B cell (primary cell): ENCODE measurements around the gene TCEANC. TPM values are rescaled to one million over a fixed set of nuclear protein-coding genes. Genes with fewer than 3 reads are reported as not detected.
"Not testable (repeated sequence)": the region's sequence is repeated elsewhere in the genome, so short reads cannot be mapped to it uniquely, and the experiment has no call there.

Source experiments
- ATAC-seq: fragments of 200-7000 bp; cut with Tn5 transposase; one replicate; pipeline ENCODE4 v1.10.0; 2021; ENCODE audit warnings: low read depth, mild to moderate bottlenecking, moderate number of reproducible peaks, moderate library complexity
- CTCF ChIA-PET: fragments of 350-600 bp; sonication (Branson Sonifier 250); formaldehyde crosslinking; loops from one replicate; lab custom pipeline; 2021; ENCODE audit warnings: antibody characterized with exemption, inconsistent platforms; lab: Charles Lee
- POLR2A ChIA-PET: fragments of 350-600 bp; sonication (Branson Sonifier 250); formaldehyde crosslinking; loops from one replicate; lab custom pipeline; 2021; ENCODE audit warnings: antibody characterized with exemption; lab: Charles Lee
- DNase-seq: peaks from one replicate; pipeline ENCODE4 v3.0.0; 2013
- H2AFZ ChIP-seq: 2 replicates; pipeline ENCODE4 v1.6.1; 2012; ENCODE audit warnings: mild to moderate bottlenecking, low read depth, low read length; ENCODE audit not compliant: insufficient read depth, poor library complexity, severe bottlenecking
- H3K27ac ChIP-seq, 2 donors: 1 replicate in 1 of 2; 2 replicates in 1 of 2; pipeline ENCODE4 v1.5.1; 2012 to 2013; ENCODE audit warnings: low read length in 2 of 2, mild to moderate bottlenecking in 2 of 2, moderate library complexity in 1 of 2
- H3K27me3 ChIP-seq, 4 experiments: fragments of 200-600 bp in 1 of 4; sonication (generic) in 1 of 4; replicated peaks in 1 of 4; 1 replicate in 2 of 4; 2 replicates in 2 of 4; pipeline versions ENCODE4 v1.6.1 to v1.7.0; 2013 to 2016; ENCODE audit warnings: low read length in 3 of 4, mild to moderate bottlenecking in 2 of 4, mixed read lengths in 1 of 4, moderate library complexity in 1 of 4; ENCODE audit not compliant: insufficient read depth in 4 of 4, control insufficient read depth in 3 of 4; ENCODE audit errors: control extremely low read depth in 1 of 4
- H3K36me3 ChIP-seq, 2 experiments: replicated peaks in 1 of 2; 1 replicate in 1 of 2; 2 replicates in 1 of 2; pipeline versions ENCODE4 v1.6.1 to v1.7.1; 2013; ENCODE audit warnings: low read length in 1 of 2; ENCODE audit not compliant: insufficient read depth in 2 of 2, control insufficient read depth in 1 of 2; ENCODE audit errors: control extremely low read depth in 1 of 2, extremely low read depth in 1 of 2
- H3K4me1 ChIP-seq, 2 donors: fragments of 200-600 bp in 1 of 2; sonication (generic) in 1 of 2; 1 replicate in 1 of 2; 2 replicates in 1 of 2; pipeline versions ENCODE4 v1.5.1 to v1.6.1; 2013 to 2017; ENCODE audit warnings: low read length in 2 of 2; ENCODE audit not compliant: control insufficient read depth in 2 of 2, insufficient read depth in 2 of 2
- H3K4me2 ChIP-seq: replicated peaks from 2 replicates; pipeline ENCODE3; 2012; ENCODE audit warnings: mild to moderate bottlenecking, low read depth, low read length; ENCODE audit not compliant: poor library complexity, severe bottlenecking
- H3K4me3 ChIP-seq, 5 experiments: fragments of 200-600 bp in 1 of 5; sonication (generic) in 1 of 5; 1 replicate in 3 of 5; 2 replicates in 2 of 5; pipeline versions ENCODE4 v1.5.1 to v1.7.0; 2011 to 2016; ENCODE audit warnings: low read length in 4 of 5, mild to moderate bottlenecking in 4 of 5, low read depth in 2 of 5, control low read depth in 1 of 5, moderate library complexity in 1 of 5; ENCODE audit not compliant: insufficient read depth in 1 of 5; ENCODE audit errors: control extremely low read depth in 1 of 5, extremely low read depth in 1 of 5
- H3K79me2 ChIP-seq: fragments of 200-600 bp; sonication (generic); one replicate; pipeline ENCODE4 v1.6.0; 2016; ENCODE audit warnings: low read length; ENCODE audit not compliant: control insufficient read depth, insufficient read depth
- H3K9ac ChIP-seq: fragments of 200-600 bp; sonication (generic); 2 replicates; pipeline ENCODE4 v1.6.1; 2017; ENCODE audit warnings: mild to moderate bottlenecking, low read length, moderate library complexity
- H3K9me3 ChIP-seq, 3 donors: one replicate each; pipeline versions ENCODE4 v1.6.1 to v1.7.1; 2013; ENCODE audit warnings: low read length in 2 of 3; ENCODE audit not compliant: control insufficient read depth in 2 of 3, insufficient read depth in 1 of 3; ENCODE audit errors: control extremely low read depth in 1 of 3
- H4K20me1 ChIP-seq: 2 replicates; pipeline ENCODE4 v1.6.0; 2012; ENCODE audit warnings: mild to moderate bottlenecking, low read length; ENCODE audit not compliant: insufficient read depth, control insufficient read depth, poor library complexity, severe bottlenecking
- H3K27ac Mint-ChIP-seq: one replicate; pipeline ENCODE4 v1.8.0; 2021; ENCODE audit warnings: mixed read lengths
- H3K27me3 Mint-ChIP-seq: one replicate; pipeline ENCODE4 v1.8.0; 2021; ENCODE audit warnings: mixed read lengths
- H3K4me1 Mint-ChIP-seq: one replicate; pipeline ENCODE4 v1.8.0; 2021; ENCODE audit warnings: mixed read lengths
- H3K4me3 Mint-ChIP-seq: one replicate; pipeline ENCODE4 v1.8.0; 2021; ENCODE audit warnings: mixed read lengths
- H3K9me3 Mint-ChIP-seq: one replicate; pipeline ENCODE4 v1.8.0; 2022; ENCODE audit warnings: mixed read lengths; ENCODE audit not compliant: insufficient read depth
- EZH2 ChIP-seq: IDR thresholded peaks from 2 replicates; pipeline ENCODE4 v1.6.1; 2012; ENCODE audit warnings: borderline replicate concordance, low read depth, mild to moderate bottlenecking, moderate library complexity, low read length; ENCODE audit not compliant: insufficient read depth, poor library complexity, severe bottlenecking
- WGBS: methylation state at CpG from one replicate; pipeline ENCODE4 v1.1.5; 2013; ENCODE audit warnings: missing lambda C conversion rate; ENCODE audit not compliant: insufficient coverage; 5-methylcytosine and 5-hydroxymethylcytosine counted together
- intact Hi-C: fragments of 100-400 bp; cut with micrococcal nuclease; formaldehyde crosslinking; loops from one replicate; pipeline ENCODE4 v1.10.0; 2022
- polyA plus RNA-seq: library from polyadenylated mRNA; depleted of rRNA; stranded (reverse); fragments of >200 nt; gene quantifications from 2 replicates; pipeline ENCODE4 v1.2.3, GENCODE V29; 2012
- total RNA-seq, 2 donors: library from RNA; stranded (reverse); fragments of 120-200 nt in 1 of 2; gene quantifications; 1 replicate in 1 of 2; 2 replicates in 1 of 2; pipeline versions ENCODE4 v1.2.3 to v1.2.4, GENCODE V29; 2013 to 2022
- TF ChIP-seq, protein P1 (sequence below): fragments of 200-600 bp; IDR thresholded peaks from one replicate; pipeline ENCODE4 v1.8.0; 2022; ENCODE audit warnings: antibody characterized with exemption, mild to moderate bottlenecking

Gene TCEANC
- total and polyA plus RNA-seq, 2 donors (not counting 1 experiment from before 2014, with no cell fraction given) = 5.5 to 10.0 TPM

DNA sequence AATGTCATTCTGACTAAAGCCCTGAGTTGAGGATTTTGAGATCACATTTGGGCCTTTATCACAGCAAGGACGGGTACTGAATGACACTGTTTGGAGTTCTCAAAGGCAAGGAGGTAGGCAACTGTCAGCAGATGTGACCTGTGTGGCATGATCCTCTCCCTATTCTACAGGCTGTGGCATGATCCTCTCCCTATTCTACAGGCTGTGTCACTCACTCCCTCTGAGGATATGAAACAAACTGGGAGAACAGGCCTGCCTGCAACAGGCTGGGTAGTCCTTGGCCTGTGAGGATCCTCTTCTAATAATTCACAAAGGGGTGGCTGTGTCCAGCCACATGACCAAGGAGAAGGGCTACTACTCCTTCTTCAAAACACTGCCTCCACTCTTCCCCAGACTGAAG is 14.9 kb upstream of the TCEANC start:
- no peak overlapping the region for H3K4me2 ChIP-seq
- no peak overlapping the region for H3K4me3 ChIP-seq
- peaks cover 0 to 17% (median 1%) of the 10 kb centered on the region in 4 experiments for H3K27me3 ChIP-seq
- intact Hi-C loops = no loop called here
- WGBS = no CpG with 5 or more reads among the region's 1 CpG
- ATAC-seq = no peak
- H3K79me2 ChIP-seq = no peaks in the 10 kb centered on the region
- no peak overlapping the region for H2AFZ ChIP-seq
- no peaks in the 10 kb centered on the region for H4K20me1 ChIP-seq
- no peak for DNase-seq
- no peaks in the 10 kb centered on the region for H3K4me1 ChIP-seq
- no peak overlapping the region for H3K9ac ChIP-seq
- CTCF ChIA-PET = no interaction called here
- no peak for TF ChIP-seq EZH2
- TF ChIP-seq, protein P1, sequence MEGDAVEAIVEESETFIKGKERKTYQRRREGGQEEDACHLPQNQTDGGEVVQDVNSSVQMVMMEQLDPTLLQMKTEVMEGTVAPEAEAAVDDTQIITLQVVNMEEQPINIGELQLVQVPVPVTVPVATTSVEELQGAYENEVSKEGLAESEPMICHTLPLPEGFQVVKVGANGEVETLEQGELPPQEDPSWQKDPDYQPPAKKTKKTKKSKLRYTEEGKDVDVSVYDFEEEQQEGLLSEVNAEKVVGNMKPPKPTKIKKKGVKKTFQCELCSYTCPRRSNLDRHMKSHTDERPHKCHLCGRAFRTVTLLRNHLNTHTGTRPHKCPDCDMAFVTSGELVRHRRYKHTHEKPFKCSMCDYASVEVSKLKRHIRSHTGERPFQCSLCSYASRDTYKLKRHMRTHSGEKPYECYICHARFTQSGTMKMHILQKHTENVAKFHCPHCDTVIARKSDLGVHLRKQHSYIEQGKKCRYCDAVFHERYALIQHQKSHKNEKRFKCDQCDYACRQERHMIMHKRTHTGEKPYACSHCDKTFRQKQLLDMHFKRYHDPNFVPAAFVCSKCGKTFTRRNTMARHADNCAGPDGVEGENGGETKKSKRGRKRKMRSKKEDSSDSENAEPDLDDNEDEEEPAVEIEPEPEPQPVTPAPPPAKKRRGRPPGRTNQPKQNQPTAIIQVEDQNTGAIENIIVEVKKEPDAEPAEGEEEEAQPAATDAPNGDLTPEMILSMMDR = no peak
- H3K27ac Mint-ChIP-seq = no peak overlapping the region
- H3K9me3 Mint-ChIP-seq = no peaks in the 10 kb centered on the region
- H3K36me3 ChIP-seq = no peaks in the 10 kb centered on the region
- no peak overlapping the region for H3K4me3 Mint-ChIP-seq
- H3K27ac ChIP-seq = no peak overlapping the region
- no peaks in the 10 kb centered on the region for H3K4me1 Mint-ChIP-seq
- H3K27me3 Mint-ChIP-seq = no peaks in the 10 kb centered on the region
- H3K9me3 ChIP-seq = peaks cover 0 to 5% (median 0%) of the 10 kb centered on the region in 3 donors
- POLR2A ChIA-PET = no interaction called here

- Histone ChIP-seq H3K79me2 (no peaks in the 10 kb centered on the region), H3K36me3 (no peaks in the 10 kb centered on the region), H4K20me1 (no peaks in the 10 kb centered on the region), H2AFZ (no peak overlapping the region), H3K4me1 (no peaks in the 10 kb centered on the region), H3K27me3 (peaks cover 0 to 17% (median 1%) of the 10 kb centered on the region in 4 experiments), H3K27ac (no peak overlapping the region), H3K9me3 (peaks cover 0 to 5% (median 0%) of the 10 kb centered on the region in 3 donors), H3K4me2 (no peak overlapping the region), H3K9ac (no peak overlapping the region), H3K4me3 (no peak overlapping the region)
- DNase-seq (no peak), ATAC-seq (no peak)
- ChIA-PET POLR2A (no interaction called here), CTCF (no interaction called here)
- Mint-ChIP-seq H3K9me3 (no peaks in the 10 kb centered on the region), H3K4me1 (no peaks in the 10 kb centered on the region), H3K27ac (no peak overlapping the region), H3K4me3 (no peak overlapping the region), H3K27me3 (no peaks in the 10 kb centered on the region)
- no CpG with 5 or more reads among the region's 3 CpGs for WGBS
- intact Hi-C loops = no loop called here
- TF ChIP-seq EZH2 = no peak
- TF ChIP-seq, protein P1 = no peak
Measured at GRCh38 chrX:13638826-13639225, 14.1 kb upstream of the TCEANC start.

DNA sequence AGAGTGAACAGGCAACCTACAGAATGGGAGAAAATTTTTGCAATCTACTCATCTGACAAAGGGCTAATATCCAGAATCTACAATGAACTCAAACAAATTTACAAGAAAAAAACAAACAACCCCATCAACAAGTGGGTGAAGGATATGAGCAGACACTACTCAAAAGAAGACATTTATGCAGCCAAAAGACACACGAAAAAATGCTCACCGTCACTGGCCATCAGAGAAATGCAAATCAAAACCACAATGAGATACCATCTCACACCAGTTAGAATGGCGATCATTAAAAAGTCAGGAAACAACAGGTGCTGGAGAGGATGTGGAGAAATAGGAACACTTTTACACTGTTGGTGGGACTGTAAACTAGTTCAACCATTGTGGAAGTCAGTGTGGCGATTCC is 11.3 kb upstream of the TCEANC start:
- DNase-seq, H3K4me3 ChIP-seq, H3K9ac ChIP-seq, intact Hi-C loops, H3K79me2 ChIP-seq, H3K4me3 Mint-ChIP-seq, H3K9me3 Mint-ChIP-seq, POLR2A ChIA-PET, H3K27ac ChIP-seq, H3K27ac Mint-ChIP-seq, H3K4me2 ChIP-seq, CTCF ChIA-PET, H2AFZ ChIP-seq, H3K4me1 Mint-ChIP-seq, H4K20me1 ChIP-seq, H3K27me3 Mint-ChIP-seq, H3K36me3 ChIP-seq, ATAC-seq, H3K9me3 ChIP-seq, H3K4me1 ChIP-seq: not testable (repeated sequence)
- peaks cover 0 to 15% (median 0%) of the 10 kb centered on the region in 4 experiments for H3K27me3 ChIP-seq
- no CpG with 5 or more reads among the region's 4 CpGs for WGBS
